Measurements from ENCODE around the gene DPP8. TPM values are rescaled to one million over a fixed set of nuclear protein-coding genes. Genes with fewer than 3 reads are reported as not detected.

Gene DPP8
- total RNA-seq, 1 donor from 2014 or later, result 32.8 TPM

DNA sequence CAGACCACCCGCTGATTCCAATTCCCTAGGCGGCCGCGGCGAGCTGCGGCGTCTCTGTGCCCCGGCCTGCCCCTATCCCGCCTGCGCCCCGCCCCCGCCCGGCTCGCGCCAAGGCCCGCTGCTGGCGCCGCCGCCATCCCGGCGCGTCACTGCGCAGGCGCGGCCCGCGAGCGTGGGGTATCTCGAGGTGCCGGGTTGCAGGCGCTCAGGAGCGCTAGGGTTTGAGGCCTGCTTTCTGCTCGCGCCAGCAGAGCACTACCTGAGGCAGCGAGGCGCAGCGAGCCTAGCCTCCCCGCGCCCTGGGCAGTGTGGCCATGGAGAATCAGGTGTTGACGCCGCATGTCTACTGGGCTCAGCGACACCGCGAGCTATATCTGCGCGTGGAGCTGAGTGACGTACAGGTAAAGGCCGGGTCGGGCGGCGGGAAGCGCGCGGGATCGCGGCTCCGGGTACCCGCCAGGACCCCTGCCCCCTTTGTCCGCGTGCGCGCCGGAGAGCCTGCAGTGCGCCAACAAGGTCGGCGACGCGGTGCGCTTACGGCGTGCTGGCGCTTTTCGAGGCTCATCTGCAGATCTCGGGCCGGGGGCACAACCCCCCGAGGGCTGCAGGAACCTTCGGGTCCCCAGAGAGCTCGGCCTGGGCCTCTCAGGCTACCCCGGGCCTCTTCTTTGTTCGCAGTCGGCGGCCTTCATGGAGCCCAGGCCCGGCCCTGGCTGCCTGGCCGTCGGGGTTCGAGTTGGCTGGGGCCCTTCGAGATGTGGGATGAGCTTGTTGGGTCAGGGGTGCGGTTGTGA, 13.0 kb upstream of the DPP8 start, which contains the start of gene HACD3:
Gene HACD3 (plus strand): TSS at position 146 of the 794 bp plus-strand sequence. CDS start 169 bp downstream, at position 315.
- peak within 1 kb of the TSS; percentile 92 for H3K4me3 ChIP-seq
- no peaks in the 10 kb centered on the region for H3K9me3 ChIP-seq
- H3K4me1 ChIP-seq, result peaks cover 18% of the 10 kb centered on the region
- DNase-seq (peak; percentile 91), ATAC-seq (peak; percentile 98)
- TF ChIP-seq, protein P1, sequence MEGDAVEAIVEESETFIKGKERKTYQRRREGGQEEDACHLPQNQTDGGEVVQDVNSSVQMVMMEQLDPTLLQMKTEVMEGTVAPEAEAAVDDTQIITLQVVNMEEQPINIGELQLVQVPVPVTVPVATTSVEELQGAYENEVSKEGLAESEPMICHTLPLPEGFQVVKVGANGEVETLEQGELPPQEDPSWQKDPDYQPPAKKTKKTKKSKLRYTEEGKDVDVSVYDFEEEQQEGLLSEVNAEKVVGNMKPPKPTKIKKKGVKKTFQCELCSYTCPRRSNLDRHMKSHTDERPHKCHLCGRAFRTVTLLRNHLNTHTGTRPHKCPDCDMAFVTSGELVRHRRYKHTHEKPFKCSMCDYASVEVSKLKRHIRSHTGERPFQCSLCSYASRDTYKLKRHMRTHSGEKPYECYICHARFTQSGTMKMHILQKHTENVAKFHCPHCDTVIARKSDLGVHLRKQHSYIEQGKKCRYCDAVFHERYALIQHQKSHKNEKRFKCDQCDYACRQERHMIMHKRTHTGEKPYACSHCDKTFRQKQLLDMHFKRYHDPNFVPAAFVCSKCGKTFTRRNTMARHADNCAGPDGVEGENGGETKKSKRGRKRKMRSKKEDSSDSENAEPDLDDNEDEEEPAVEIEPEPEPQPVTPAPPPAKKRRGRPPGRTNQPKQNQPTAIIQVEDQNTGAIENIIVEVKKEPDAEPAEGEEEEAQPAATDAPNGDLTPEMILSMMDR (IDR thresholded peaks at IDR 0.05), result no peak
- H3K27me3 ChIP-seq (ENCODE audit: low read depth), result no peaks in the 10 kb centered on the region
- intact Hi-C loops (cut with DNase I), result no loop called here
- no peaks in the 10 kb centered on the region for H3K36me3 ChIP-seq
- peak within 1 kb of the TSS; percentile 78 for H3K27ac ChIP-seq

DNA sequence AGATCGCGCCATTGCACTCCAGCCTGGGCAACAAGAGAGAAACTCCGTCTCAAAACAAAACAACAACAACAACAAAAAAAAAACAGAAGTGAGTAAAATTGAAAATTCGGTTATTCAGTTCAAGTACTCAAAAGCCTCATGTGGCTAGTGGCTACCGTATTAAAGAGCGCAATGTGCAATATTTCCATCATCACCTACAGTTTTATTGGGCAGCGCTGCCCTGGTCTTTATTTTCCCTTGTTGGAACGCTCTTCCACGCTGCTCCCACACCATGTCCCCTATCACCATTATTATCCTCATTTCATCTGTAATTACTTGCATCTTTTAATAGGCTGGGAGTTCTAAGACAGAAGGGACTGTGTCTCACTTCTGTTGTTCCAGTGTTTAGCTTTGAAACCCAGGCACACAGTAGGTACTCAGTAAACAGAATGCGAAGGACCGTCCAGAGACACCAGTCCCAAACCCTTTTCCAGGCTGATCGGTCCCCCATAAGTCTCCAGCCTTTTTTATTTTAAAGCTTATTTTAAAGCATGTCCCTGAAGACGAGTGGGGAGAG, 12.4 kb upstream of the DPP8 start:
- no peak for ATAC-seq
- H3K36me3 ChIP-seq, result no peaks in the 10 kb centered on the region
- intact Hi-C loops (cut with DNase I), result no loop called here
- peak overlapping the region; percentile 78 for H3K27ac ChIP-seq
- H3K4me1 ChIP-seq, result peaks cover 18% of the 10 kb centered on the region
- DNase-seq, result no peak
- no peaks in the 10 kb centered on the region for H3K9me3 ChIP-seq
- TF ChIP-seq, protein P1 (IDR thresholded peaks at IDR 0.05), result no peak
- no peaks in the 10 kb centered on the region for H3K27me3 ChIP-seq (ENCODE audit: low read depth)
- peak overlapping the region; percentile 92 for H3K4me3 ChIP-seq

DNA sequence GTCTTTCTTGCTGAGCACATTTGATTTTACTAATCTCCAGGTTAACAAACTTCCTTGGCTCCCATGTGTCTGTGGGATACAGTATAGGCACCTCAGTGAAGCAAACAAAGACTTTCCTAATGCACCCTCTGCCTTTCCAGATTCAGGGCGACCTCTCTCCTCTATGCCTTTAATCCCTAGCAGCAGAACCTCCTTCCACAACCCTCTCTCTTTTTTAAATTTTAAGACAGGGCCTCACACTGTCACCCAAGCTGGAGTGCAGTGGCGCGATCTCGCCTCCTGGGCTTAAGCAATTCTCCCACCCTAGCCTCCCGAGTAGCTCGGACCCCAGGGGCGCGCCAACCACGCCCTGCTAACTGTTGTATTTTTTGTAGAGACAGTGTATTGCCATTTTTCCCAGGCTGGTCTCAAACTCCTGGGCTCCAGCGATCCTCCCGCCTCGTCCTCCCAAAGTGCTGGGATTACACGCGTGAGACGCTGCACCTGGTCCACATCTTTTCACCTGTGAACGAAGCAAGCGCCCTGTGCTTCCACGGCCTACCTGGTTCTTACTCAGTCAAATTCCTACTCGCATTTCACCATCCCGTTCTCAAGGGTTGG, 11.1 kb upstream of the DPP8 start:
- DNase-seq, result no peak
- Histone ChIP-seq H3K36me3 (no peaks in the 10 kb centered on the region), H3K4me1 (peaks cover 18% of the 10 kb centered on the region), H3K27ac (no peak overlapping the region), H3K4me3 (no peak overlapping the region), H3K27me3 (ENCODE audit: low read depth) (no peaks in the 10 kb centered on the region), H3K9me3 (no peaks in the 10 kb centered on the region)
- intact Hi-C loops (cut with DNase I), result no loop called here
- TF ChIP-seq, protein P1 (IDR thresholded peaks at IDR 0.05), result no peak
- ATAC-seq, result no peak

DNA sequence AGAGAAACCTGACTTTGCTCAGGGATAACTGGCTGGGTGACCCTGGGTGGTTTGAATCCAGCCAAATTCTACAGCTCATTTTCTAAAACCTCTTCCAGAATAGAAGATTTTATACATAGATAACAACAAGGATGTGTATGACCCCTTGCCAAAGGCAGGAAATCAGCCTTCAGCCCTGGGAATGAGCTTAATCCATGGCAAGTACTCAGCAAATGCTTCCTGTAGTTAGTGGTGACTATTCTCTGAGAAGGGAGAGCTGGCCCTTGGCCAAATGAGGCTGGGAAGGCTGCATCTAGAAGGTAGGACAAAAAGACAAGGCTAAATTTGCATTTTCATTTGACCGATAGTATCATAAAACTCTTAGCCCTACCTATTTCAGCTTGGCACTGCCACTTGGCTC, 8.1 kb upstream of the DPP8 start:
- ATAC-seq (no peak), DNase-seq (no peak)
- H3K27ac ChIP-seq, result no peak overlapping the region
- TF ChIP-seq, protein P1 (IDR thresholded peaks at IDR 0.05), result no peak
- intact Hi-C loops (cut with DNase I), result no loop called here
- no peak overlapping the region for H3K4me3 ChIP-seq
- H3K9me3 ChIP-seq, result no peaks in the 10 kb centered on the region
- no peaks in the 10 kb centered on the region for H3K27me3 ChIP-seq (ENCODE audit: low read depth)
- H3K4me1 ChIP-seq, result peaks cover under 1% of the 10 kb centered on the region
- H3K36me3 ChIP-seq, result no peaks in the 10 kb centered on the region

DNA sequence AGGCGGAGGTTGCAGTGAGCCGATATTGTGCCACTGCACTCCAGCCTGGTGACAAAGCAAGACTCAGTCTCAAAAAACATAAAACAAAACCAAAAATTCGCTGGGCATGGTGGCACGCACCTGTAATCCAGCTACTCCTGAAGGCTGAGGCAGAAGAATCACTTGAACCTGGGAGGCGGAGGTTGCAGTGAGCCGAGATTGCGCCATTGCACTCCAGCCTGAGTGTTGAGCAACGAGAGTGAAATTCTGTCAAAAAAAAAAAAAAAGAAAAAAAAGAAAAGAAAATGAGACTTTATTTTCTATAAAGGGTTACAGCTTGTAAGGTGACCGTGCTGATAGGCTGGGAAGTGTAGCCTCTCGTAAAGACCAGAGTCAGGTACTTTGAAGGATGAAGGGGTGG, 6.7 kb upstream of the DPP8 start:
- Histone ChIP-seq H3K27me3 (ENCODE audit: low read depth) (no peaks in the 10 kb centered on the region), H3K36me3 (no peaks in the 10 kb centered on the region), H3K9me3 (no peaks in the 10 kb centered on the region), H3K4me3 (no peak overlapping the region), H3K4me1 (no peaks in the 10 kb centered on the region), H3K27ac (no peak overlapping the region)
- TF ChIP-seq, protein P1 (IDR thresholded peaks at IDR 0.05), result no peak
- no peak for ATAC-seq
- intact Hi-C loops (cut with DNase I), result no loop called here
- no peak for DNase-seq
